AG10803 (cell line): ENCODE data around the gene LRRIQ3.
"Not testable (repeated sequence)": the region's sequence is repeated elsewhere in the genome, so short reads cannot be mapped to it uniquely, and the experiment has no call there.

Source experiments
- DNase-seq: peaks from one replicate; pipeline ENCODE4 v3.0.0; 2010; ENCODE audit warnings: low read depth
- H3K4me3 ChIP-seq: 2 replicates; pipeline ENCODE4 v1.5.1; 2011; ENCODE audit warnings: mild to moderate bottlenecking, low read length, control low read depth
- TF ChIP-seq, protein P1 (sequence below): conservative IDR thresholded peaks from 2 replicates; pipeline ENCODE4 v1.5.1; 2011; ENCODE audit warnings: mild to moderate bottlenecking, low read length, control low read depth, inconsistent platforms

Gene LRRIQ3

DNA sequence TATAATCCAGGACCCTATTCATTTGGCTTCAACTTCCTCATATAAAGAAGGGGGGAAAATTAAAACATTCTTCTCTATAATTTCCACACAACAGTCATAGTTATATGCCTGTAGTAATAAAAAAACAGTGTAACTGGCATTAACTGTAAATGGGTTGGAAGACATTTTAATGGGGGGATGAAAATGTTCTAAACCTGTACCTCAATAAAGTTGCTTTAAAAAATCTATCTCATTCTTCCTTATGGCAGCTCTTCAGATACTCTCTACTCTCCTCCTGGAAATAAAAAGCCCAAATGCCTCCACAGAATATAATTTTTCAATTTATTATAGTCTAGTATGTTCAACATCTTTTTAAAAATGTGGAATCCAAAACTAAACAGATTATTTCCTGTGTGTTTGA lies 2.6 kb downstream of the LRRIQ3 start:
- TF ChIP-seq, protein P1, sequence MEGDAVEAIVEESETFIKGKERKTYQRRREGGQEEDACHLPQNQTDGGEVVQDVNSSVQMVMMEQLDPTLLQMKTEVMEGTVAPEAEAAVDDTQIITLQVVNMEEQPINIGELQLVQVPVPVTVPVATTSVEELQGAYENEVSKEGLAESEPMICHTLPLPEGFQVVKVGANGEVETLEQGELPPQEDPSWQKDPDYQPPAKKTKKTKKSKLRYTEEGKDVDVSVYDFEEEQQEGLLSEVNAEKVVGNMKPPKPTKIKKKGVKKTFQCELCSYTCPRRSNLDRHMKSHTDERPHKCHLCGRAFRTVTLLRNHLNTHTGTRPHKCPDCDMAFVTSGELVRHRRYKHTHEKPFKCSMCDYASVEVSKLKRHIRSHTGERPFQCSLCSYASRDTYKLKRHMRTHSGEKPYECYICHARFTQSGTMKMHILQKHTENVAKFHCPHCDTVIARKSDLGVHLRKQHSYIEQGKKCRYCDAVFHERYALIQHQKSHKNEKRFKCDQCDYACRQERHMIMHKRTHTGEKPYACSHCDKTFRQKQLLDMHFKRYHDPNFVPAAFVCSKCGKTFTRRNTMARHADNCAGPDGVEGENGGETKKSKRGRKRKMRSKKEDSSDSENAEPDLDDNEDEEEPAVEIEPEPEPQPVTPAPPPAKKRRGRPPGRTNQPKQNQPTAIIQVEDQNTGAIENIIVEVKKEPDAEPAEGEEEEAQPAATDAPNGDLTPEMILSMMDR: no peak
- H3K4me3 ChIP-seq: no peak overlapping the region
- no peak for DNase-seq

DNA sequence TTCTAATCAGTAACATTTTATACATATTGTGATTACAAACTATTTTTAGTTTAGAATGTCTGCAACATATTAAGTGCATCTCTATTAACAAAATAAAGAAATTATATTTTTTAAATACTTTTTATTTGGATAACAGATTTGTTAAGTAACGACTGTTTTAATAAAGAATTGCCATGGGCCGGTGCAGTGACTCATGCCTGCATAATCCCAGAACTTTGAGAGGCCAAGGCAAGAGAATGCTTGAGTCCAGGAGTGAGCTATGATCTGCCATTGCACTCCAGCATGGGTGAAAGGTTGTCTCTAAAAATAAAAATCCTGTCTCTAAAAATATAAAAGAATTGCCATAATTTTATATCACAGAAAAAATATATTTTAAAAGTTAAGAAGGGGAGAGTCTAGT lies 4.1 kb downstream of the LRRIQ3 start:
- no peak overlapping the region for H3K4me3 ChIP-seq
- TF ChIP-seq, protein P1: no peak
- peak; percentile 36 for DNase-seq

DNA sequence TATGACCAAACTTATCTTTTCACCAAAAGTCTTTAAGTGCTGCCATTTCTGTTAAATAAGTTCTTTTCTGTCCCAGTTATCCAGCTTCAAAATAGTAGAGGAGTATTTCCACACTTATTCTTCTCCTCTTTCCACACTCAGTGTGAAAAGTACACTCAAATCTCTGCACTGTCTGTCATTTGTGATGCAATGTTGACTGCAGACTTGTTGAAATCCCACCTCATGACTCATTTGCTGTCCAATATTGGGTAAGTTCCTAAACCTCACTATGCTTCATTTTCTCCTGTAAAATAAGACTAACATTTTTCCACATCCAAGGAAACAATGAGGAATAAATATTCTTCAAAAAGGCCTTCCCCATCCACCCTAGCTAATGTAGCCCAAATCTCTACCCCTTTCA lies 17.5 kb downstream of the LRRIQ3 start:
- peak; percentile 44 for DNase-seq
- H3K4me3 ChIP-seq: no peak overlapping the region
- TF ChIP-seq, protein P1: no peak

DNA sequence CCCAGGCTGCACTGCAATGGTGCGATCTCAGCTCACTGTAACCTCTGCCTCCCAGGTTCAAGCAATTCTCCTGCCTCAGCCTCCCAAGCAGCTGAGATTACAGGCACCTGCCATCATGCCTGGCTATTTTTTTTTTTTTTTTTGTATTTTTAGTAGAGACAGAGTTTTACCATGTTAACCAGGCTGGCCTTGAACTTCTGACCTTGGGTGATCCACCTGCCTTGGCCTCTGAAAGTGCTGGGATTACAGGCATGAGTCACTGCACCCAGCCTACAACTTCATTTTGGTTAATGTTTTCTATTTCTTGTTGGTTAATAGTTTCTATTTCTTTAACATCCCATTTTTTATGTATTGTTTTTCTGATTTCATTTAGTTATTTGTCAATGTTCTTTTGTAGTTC lies 23.6 kb downstream of the LRRIQ3 start:
- DNase-seq, H3K4me3 ChIP-seq: not testable (repeated sequence)

DNA sequence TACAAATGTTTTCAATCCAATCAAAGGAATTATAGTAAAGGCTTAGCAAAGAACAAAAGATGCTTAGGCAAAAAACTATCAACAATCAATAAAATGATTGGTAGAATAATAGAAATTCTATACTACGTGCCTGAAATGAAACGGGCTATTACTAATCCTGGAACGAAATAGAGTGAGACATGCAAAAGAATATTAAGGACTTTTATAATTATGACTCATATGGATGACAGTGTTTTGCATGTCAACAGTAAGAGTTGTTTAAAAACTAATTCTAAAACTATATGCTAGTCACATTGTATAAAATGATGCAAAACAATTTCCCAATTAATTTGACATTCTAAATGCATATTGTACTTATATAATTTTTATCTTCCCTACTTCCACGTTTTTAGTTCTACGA lies 35.6 kb downstream of the LRRIQ3 start:
- TF ChIP-seq, protein P1: no peak
- DNase-seq: no peak
- no peak overlapping the region for H3K4me3 ChIP-seq

DNA sequence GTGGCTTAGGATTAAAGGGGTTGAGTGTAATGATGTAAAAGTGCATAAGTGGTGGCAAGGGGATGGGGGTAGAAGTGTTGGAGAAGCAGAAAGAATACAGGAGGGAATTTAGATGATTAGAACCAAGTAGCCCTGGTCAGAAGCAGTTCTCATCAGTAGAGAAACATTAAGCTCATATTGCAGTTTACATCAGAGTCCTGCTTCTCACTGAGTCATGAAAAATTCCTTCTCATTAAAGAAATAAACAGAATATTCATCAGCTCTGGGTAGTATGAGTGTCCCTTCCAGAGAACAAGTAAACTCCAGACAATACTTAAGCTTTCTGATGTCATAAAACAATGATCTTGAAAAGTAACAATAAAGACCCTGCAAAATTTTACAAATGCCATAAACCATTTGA lies 36.5 kb downstream of the LRRIQ3 start:
- no peak for DNase-seq
- H3K4me3 ChIP-seq: no peak overlapping the region
- TF ChIP-seq, protein P1: no peak

DNA sequence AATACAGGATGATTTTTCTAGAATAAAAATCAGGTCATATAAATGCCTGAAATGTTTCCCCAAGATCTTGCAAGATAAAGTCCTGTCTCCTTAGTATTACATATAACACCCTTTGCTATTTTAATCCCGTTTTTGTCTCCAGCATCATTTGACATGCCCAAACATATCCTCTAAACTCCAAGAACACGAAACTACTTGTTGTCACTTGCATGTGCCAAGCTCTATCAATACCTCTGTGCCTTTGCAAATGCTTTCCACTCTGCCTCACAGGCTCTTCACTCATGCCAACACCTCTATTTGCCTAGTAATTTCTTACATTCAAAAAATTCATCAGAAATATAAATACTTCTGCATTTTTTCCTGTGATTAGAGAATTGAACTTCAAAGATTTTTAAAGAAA lies 37.9 kb downstream of the LRRIQ3 start:
- DNase-seq: no peak
- TF ChIP-seq, protein P1: no peak
- no peak overlapping the region for H3K4me3 ChIP-seq

DNA sequence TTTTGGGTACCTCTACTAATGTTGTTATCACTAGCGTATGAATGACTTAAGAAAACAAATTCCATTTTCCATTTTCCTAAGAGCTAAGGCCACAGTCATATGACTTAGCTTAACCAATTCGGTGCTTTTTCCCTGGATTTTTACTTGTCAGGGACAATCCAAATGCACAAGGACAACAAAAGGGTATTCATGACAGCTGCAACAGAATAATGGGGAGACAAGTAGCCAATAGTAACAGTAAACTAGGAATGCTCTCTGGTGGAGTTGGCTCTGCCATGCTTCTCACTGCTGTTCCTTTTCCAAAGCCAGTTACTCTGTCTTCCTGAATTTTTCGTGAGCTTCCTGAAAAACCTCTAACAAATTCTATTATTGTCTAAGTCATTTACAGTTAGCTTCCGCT lies 52.9 kb downstream of the LRRIQ3 start:
- DNase-seq: no peak
- H3K4me3 ChIP-seq: no peak overlapping the region
- TF ChIP-seq, protein P1: no peak

DNA sequence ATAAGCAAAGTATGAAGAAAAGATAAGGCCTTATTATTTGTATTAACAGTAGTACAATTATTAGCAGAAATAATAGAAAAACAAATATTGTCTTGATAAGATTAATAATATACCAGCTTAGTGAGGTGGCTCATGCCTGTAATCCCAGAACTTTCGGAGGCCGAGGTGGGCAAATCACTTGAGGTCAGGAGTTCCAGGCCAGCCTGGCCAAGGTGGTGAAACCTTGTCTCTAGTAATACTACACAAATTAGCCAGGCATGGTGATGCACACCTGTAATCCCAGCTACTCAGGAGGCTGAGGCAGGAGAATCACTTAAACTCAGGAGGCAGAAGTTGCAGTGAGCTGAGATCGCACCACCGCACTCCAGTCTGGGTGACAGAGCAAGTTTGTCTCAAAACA lies 80.6 kb downstream of the LRRIQ3 start:
- not testable (repeated sequence) for DNase-seq, H3K4me3 ChIP-seq
